Heart right ventricle (tissue), 16 donors: Measurements from ENCODE around the gene MYH3. TPM values are rescaled to one million over a fixed set of nuclear protein-coding genes. Genes with fewer than 3 reads are reported as not detected.

Experiments used
- ATAC-seq, 8 donors: fragments of 200-7000 bp; cut with Tn5 transposase; one replicate each; pipeline ENCODE4 v1.9.1; 2020; ENCODE audit warnings: mild to moderate bottlenecking in 8 of 8, moderate library complexity in 8 of 8, moderate number of reproducible peaks in 1 of 8
- DNase-seq, 2 donors: peaks; one replicate each; pipeline ENCODE4 v3.0.0-alpha.2; 2020
- H3K27ac ChIP-seq, 10 donors: fragments of 200-600 bp; sonication (generic) in 2 of 10; one replicate each; pipeline versions ENCODE4 v1.5.0 to v1.8.0; 2020 to 2022; ENCODE audit warnings: mild to moderate bottlenecking in 3 of 10
- H3K27me3 ChIP-seq, 7 donors: fragments of 200-600 bp; one replicate each; pipeline ENCODE4 v1.8.0; 2021 to 2022; ENCODE audit warnings: mild to moderate bottlenecking in 2 of 7
- H3K36me3 ChIP-seq, 9 donors: fragments of 200-600 bp; sonication (generic) in 1 of 9; one replicate each; pipeline versions ENCODE4 v1.5.0 to v1.8.0; 2020 to 2022; ENCODE audit warnings: mild to moderate bottlenecking in 2 of 9
- H3K4me1 ChIP-seq, 9 donors: fragments of 200-600 bp; sonication (generic) in 1 of 9; one replicate each; pipeline versions ENCODE4 v1.5.0 to v1.8.0; 2020 to 2022; ENCODE audit warnings: mild to moderate bottlenecking in 4 of 9
- H3K4me3 ChIP-seq, 10 donors: fragments of 200-600 bp; sonication (generic) in 2 of 10; one replicate each; pipeline versions ENCODE4 v1.5.0 to v1.8.0; 2020 to 2022; ENCODE audit warnings: mild to moderate bottlenecking in 7 of 10, moderate library complexity in 2 of 10
- H3K9me3 ChIP-seq, 11 donors: fragments of 200-600 bp in 10 of 11; sonication (generic) in 2 of 11; one replicate each; pipeline versions ENCODE4 v1.5.0 to v1.8.0; 2013 to 2022; ENCODE audit warnings: mild to moderate bottlenecking in 2 of 11, control low read depth in 1 of 11, moderate library complexity in 1 of 11
- CTCF ChIP-seq, 9 donors: fragments of 200-600 bp; sonication (generic) in 2 of 9; IDR thresholded peaks; one replicate each; pipeline versions ENCODE4 v1.5.0 to v1.8.0; 2021 to 2022; ENCODE audit warnings: antibody characterized with exemption in 9 of 9, mild to moderate bottlenecking in 5 of 9, moderate library complexity in 1 of 9
- WGBS, 2 donors: extraction: QIAGEN DNeasy Blood & Tissue Kit; methylation state at CpG; one replicate each; pipeline ENCODE4 v1.1.7; 2013; ENCODE audit warnings: inconsistent platforms in 1 of 2; 5-methylcytosine and 5-hydroxymethylcytosine counted together
- intact Hi-C, 10 donors: fragments of 100-400 bp; cut with DNase I; formaldehyde crosslinking; loops; one replicate each; pipeline versions ENCODE4 v1.11.1 to v1.14.2; 2022
- long read RNA-seq, 3 donors: library from polyadenylated mRNA; unstranded; transcript quantifications; one replicate each; pipeline ENCODE4 v2.0.0, GENCODE V29; 2020 to 2021
- polyA plus RNA-seq, 2 donors: library from polyadenylated mRNA; stranded (reverse); fragments of 200-250 nt; gene quantifications; one replicate each; pipeline ENCODE4 v1.2.3, GENCODE V29; 2013
- total RNA-seq, 10 donors: library from RNA; stranded (reverse); fragmentation: NEBNext Ultra II Directional in 3 of 10; extraction: Animal tissue kit (Norgen Biotek cat#: 25700) in 3 of 10; gene quantifications; one replicate each; pipeline versions ENCODE4 v1.2.1 to v1.2.4, GENCODE V29; 2021 to 2023
- donor health status: Arrhythmogenic right ventricular cardiomyopathy.
- donor health status: ischemic (EF 13 %, LVEDD 7.1; RV severe dilation, severe dysfunction).
- donor health status: healthy with polysubstance abuse.
- donor health status: DM: no; HTN: yes; CAD: no.
- donor health status: DM: no; HTN: no; CAD: no.
- donor health status: ischemic (EF 25% LVEDD 6.9; RV normal size, moderate dysfunction).
- donor health status: ischemic (EF 25% LVEDD 5.7; RV mildly dilated, moderate dysfunction).
- donor health status: healthy.
- donor health status: DM: yes; HTN: yes; CAD: no.
- donor health status: Ischemic cardiomyopathy.
- donor health status: ischemic (EF 35%, LVEDD 5.7; RV mildly dilated, moderate dysfunction).
- donor health status: nonischemic (EF 11% LVEDD 7.7; RV severe dilation, severe dysfunction).
- donor health status: DM: yes; HTN: yes; CAD: no.
- donor health status: PGD.
- donor health status: ischemic (EF 29% LVEDD 5.4; RV normal size, mild dysfunction).
- donor health status: nonischemic (EF 23%, LVEDD 6.1; RV moderate dilation, normal function).

Gene MYH3
- total RNA-seq (under 1 TPM; 0.12 to 0.97 (median 0.60) TPM), polyA plus RNA-seq (1 to 10 TPM; 1.2 to 1.4 TPM)
- long read RNA-seq, donor 1, partial matches to known transcripts, result 1 of 1 reads
- long read RNA-seq, donor 1, other reads (novel, unspliced or antisense), result 0 of 1 reads
- long read RNA-seq, donor 2, result 0 reads
- long read RNA-seq, donor 3, result 0 reads

GRCh38 chr17:10657148-10657547 lies at the start of gene MYH3:
TSS of gene MYH3 (minus strand) at chr17:10657309. CDS start at chr17:10655064, 2,245 bp downstream.
- WGBS, 2 donors, result 68 to 77% methylated on average over 15 of the region's 15 CpGs
- ATAC-seq (peak in 1 of 8 donors; percentile 44), DNase-seq (no peak)
- intact Hi-C loops, result no loop called here
- no peak within 1 kb of the TSS for H3K4me3 ChIP-seq
- H3K27me3 ChIP-seq, result no peaks in the 10 kb centered on the region
- H3K4me1 ChIP-seq, result peaks cover 0 to 6% (median 0%) of the 10 kb centered on the region in 9 donors
- no peak within 1 kb of the TSS for H3K27ac ChIP-seq
- H3K9me3 ChIP-seq, result no peaks in the 10 kb centered on the region
- no peak for TF ChIP-seq CTCF (IDR thresholded peaks at IDR 0.05)
- peaks cover 0 to 9% (median 0%) of the 10 kb centered on the region in 9 donors for H3K36me3 ChIP-seq

GRCh38 chr17:10705727-10706126 lies 48.6 kb upstream of the MYH3 start:
- H3K9me3 ChIP-seq, result no peaks in the 10 kb centered on the region
- DNase-seq (no peak), ATAC-seq (no peak)
- H3K4me3 ChIP-seq, result no peak overlapping the region
- H3K36me3 ChIP-seq, result peaks cover 0 to 62% (median 28%) of the 10 kb centered on the region in 9 donors
- intact Hi-C loops, result no loop called here
- H3K4me1 ChIP-seq, result peaks cover 0 to 14% (median 9%) of the 10 kb centered on the region in 9 donors
- TF ChIP-seq CTCF (IDR thresholded peaks at IDR 0.05), result no peak
- WGBS, 2 donors, result 66 to 79% methylated on average over 5 of the region's 5 CpGs
- no peak overlapping the region for H3K27ac ChIP-seq
- no peaks in the 10 kb centered on the region for H3K27me3 ChIP-seq

- Histone ChIP-seq H3K27me3 (no peaks in the 10 kb centered on the region), H3K36me3 (peaks cover 0 to 31% (median 23%) of the 10 kb centered on the region in 9 donors), H3K27ac (no peak overlapping the region), H3K4me1 (peaks cover 0 to 35% (median 20%) of the 10 kb centered on the region in 9 donors), H3K4me3 (no peak overlapping the region), H3K9me3 (no peaks in the 10 kb centered on the region)
- TF ChIP-seq CTCF (IDR thresholded peaks at IDR 0.05), result no peak
- DNase-seq, result no peak
- 53 to 67% methylated on average over 2 of the region's 2 CpGs for WGBS, 2 donors
- no peak for ATAC-seq
- intact Hi-C loops, result no loop called here
Measured at GRCh38 chr17:10702574-10702973, 45.5 kb upstream of the MYH3 start.

GRCh38 chr17:10699856-10700255 lies 42.7 kb upstream of the MYH3 start:
- 86 to 92% methylated on average over 1 of the region's 1 CpG for WGBS, 2 donors
- peak overlapping the region in 1 of 10 donors; percentile 12 for H3K27ac ChIP-seq
- TF ChIP-seq CTCF (IDR thresholded peaks at IDR 0.05), result no peak
- no peak overlapping the region for H3K4me3 ChIP-seq
- no peaks in the 10 kb centered on the region for H3K27me3 ChIP-seq
- intact Hi-C loops, result no loop called here
- H3K4me1 ChIP-seq, result peaks cover 6 to 48% (median 31%) of the 10 kb centered on the region in 9 donors
- no peaks in the 10 kb centered on the region for H3K9me3 ChIP-seq
- DNase-seq, result no peak
- ATAC-seq, result no peak
- peaks cover 0 to 11% (median 5%) of the 10 kb centered on the region in 9 donors for H3K36me3 ChIP-seq
